Measurements from ENCODE around the gene DMP1. TPM values are rescaled to one million over a fixed set of nuclear protein-coding genes. Genes with fewer than 3 reads are reported as not detected.

The DMP1 gene, protein sequence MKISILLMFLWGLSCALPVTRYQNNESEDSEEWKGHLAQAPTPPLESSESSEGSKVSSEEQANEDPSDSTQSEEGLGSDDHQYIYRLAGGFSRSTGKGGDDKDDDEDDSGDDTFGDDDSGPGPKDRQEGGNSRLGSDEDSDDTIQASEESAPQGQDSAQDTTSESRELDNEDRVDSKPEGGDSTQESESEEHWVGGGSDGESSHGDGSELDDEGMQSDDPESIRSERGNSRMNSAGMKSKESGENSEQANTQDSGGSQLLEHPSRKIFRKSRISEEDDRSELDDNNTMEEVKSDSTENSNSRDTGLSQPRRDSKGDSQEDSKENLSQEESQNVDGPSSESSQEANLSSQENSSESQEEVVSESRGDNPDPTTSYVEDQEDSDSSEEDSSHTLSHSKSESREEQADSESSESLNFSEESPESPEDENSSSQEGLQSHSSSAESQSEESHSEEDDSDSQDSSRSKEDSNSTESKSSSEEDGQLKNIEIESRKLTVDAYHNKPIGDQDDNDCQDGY
- total RNA-seq, result not detected
- long read RNA-seq, result 0 reads

DNA sequence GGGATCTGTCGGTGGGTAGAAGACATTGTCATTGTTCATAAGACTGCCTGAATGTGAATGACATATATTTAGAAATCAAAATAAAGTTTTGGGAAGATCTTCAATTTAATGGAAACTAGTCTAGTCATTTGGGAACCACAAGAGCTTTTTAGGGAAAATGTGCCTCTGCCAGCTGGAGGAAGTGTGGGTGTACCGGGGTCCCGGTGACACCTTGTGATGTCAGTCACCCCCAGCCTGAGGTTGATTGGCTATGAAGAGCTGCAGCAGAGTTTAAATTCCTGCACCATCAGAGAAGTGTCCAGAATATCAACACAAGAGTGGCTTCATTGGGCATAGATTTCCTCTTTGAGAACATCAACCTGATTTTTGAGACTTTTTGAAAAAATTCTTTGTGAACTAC is at the start of gene DMP1:
Gene DMP1, plus strand, starts transcription at position 301 of the 400 bp plus-strand sequence. CDS start 6,213 bp downstream, outside the sequence.
- no peak for DNase-seq (ENCODE audit: low spot score)
- intact Hi-C loops (cut with DNase I), result no loop called here

DNA sequence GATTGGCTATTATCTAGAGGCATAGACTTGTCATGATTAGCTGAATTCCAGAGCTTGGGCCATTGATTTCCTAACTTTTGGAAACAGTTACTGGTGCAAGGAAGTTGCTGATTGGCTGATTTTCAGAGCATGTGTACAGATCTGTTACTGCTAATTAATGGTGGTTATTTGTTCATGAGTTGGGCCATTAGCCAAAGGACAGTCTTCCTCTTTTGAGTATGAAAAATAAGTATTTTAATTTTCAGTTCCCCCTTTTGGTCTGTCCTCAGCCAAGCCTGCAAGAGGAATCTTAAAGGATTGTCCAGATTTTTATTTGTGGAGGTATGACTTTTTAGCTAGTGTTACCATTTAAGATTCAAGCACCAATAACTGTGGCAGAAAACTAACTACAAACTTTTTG is 48.7 kb upstream of the DMP1 start:
- no peak for DNase-seq (ENCODE audit: low spot score)
- intact Hi-C loops (cut with DNase I), result no loop called here

DNA sequence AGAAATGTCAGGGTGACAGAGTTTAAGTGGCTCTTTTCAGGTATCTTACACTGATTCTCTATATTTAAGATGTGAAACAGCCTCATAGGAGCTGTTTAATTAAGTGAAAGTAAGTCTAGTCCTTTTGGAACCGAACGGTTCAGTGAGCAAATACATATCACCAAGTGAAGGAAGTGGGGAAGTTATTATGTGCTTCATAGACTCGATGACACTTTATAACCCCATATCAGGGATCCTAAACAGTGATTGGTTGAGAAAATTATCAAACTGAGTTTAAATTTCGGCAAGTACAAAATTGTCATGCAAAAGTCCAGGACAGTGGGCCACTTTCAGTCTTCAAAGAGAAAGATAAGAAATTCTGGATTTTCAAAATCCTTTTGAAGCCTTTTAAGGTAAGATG is 41.9 kb upstream of the DMP1 start, which contains the start of gene DSPP:
Gene DSPP, plus strand, starts transcription at position 301 of the 400 bp plus-strand sequence. CDS start 2,380 bp downstream, outside the sequence.
- intact Hi-C loops (cut with DNase I), result no loop called here
- DNase-seq (ENCODE audit: low spot score), result no peak

DNA sequence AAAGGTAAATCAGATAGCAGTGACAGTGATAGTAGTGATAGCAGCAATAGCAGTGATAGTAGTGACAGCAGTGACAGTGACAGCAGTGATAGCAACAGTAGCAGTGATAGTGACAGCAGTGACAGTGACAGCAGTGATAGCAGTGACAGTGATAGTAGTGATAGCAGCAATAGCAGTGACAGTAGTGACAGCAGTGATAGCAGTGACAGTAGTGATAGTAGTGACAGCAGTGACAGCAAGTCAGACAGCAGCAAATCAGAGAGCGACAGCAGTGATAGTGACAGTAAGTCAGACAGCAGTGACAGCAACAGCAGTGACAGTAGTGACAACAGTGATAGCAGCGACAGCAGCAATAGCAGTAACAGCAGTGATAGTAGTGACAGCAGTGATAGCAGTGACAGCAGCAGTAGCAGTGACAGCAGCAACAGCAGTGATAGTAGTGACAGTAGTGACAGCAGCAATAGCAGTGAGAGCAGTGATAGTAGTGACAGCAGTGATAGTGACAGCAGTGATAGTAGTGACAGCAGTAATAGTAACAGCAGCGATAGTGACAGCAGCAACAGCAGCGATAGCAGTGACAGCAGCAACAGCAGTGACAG is 35.7 kb upstream of the DMP1 start:
- intact Hi-C loops (cut with DNase I), result no loop called here
- DNase-seq (ENCODE audit: low spot score), result no peak

DNA sequence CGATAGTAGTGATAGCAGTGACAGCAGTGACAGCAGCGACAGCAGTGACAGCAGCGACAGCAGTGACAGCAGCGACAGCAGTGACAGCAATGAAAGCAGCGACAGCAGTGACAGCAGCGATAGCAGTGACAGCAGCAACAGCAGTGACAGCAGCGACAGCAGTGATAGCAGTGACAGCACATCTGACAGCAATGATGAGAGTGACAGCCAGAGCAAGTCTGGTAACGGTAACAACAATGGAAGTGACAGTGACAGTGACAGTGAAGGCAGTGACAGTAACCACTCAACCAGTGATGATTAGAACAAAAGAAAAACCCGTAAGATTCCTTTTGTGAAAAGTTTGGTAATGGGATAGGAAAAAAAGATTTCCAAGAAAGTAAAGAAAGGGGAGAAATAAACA is 33.8 kb upstream of the DMP1 start:
- intact Hi-C loops (cut with DNase I), result no loop called here
- DNase-seq (ENCODE audit: low spot score), result no peak

DNA sequence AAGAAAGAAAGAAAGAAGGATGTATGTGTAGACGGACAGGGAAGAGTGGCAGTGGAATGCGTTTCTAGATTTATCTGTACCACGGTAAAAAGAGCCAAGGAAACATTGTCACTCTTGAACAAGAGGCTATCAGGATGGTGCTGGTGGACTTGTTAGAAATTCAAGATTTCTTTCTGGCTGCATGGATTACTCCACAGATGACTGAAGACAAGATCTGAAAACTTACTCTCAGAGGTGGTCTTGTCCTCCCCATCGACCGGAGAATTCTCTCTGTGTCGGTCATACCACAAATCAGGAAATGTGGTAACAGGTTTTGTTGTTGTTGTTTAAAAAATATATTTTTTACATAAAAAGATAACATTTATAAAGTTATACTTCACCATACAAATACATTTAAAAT is 30.0 kb upstream of the DMP1 start:
- no peak for DNase-seq (ENCODE audit: low spot score)
- intact Hi-C loops (cut with DNase I), result no loop called here

DNA sequence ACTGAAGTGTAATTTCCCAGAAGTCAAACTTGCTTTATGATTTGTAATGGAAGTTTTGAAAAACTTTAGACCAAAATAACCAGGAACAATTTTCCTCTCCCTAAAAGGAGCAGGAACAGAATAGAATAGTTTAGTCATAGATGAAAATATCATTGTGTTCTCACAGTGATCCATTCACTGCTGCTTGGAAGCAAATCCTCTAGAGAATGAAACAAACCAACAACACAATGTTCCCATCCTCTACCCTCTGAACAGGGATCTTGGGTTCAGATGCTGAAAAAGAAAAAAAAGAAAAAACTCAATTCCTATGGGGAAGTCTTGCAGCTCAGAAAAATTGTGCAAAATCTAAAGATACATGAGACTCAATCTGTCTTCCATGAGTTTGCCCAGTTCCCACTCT is 29.6 kb upstream of the DMP1 start:
- no peak for DNase-seq (ENCODE audit: low spot score)

DNA sequence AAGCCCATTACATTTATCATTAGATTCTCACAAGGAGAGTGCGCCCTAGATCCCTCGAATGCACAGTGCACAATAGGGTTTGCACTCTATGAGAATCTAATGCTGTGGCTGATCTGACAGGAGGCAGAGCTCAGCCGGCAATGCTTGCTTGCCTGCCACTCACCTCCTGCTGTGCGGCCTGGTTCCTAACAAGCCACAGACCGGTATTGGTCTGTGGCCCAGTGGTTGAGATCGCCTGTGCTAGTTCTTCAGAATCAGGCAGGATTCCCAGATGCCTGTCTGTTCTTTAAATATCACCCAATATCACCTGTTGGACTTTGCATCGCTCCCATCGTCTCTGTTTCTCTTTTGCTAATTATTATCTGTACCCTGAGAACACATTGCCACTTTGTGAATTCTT is 27.8 kb upstream of the DMP1 start:
- intact Hi-C loops (cut with DNase I), result no loop called here

More for the DNA sequence above, 29.6 kb upstream of the DMP1 start:
- intact Hi-C loops (cut with DNase I), result no loop called here

DNA sequence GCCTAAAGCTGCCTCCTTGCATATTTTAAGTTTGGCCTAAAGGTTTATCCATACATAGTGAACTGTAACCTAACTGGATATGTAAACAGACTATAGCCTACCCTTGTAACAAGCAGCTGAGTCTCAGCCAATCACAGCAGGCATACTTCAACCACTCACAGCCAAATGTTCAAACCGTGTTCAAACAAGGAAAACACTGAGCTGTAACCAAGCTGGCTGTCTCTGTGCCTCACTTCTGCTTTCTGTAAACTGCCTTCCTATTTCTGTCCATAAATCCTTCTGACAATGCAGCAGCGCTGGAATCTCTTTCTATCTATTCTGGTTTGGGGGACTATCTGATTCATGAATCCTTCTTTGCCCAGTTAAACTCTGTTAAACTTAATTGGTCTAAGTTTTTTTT is 25.4 kb upstream of the DMP1 start:
- intact Hi-C loops (cut with DNase I), result no loop called here
- no peak for DNase-seq (ENCODE audit: low spot score)

More for the DNA sequence above, 27.8 kb upstream of the DMP1 start:
- DNase-seq (ENCODE audit: low spot score), result no peak

DNA sequence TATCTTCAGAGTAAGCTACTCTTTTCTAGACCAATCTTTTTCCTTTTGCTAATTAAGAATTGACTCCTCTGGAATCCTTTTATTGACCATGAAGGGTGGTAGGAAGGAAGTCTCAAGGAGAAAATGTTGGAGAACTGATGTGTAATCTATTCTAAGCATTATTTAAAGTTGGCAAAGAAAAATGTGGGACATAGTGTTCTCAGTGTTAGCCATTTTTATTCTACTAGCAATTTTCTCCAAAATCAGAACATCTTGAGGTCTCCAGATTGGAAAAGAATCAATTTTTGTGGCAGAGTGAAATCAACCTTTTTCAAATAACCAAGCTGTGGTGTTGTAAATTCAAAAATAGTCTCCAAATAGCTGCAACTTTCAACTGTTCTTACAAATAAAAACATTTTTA is 18.4 kb upstream of the DMP1 start:
- intact Hi-C loops (cut with DNase I), result no loop called here
- DNase-seq (ENCODE audit: low spot score), result no peak

DNA sequence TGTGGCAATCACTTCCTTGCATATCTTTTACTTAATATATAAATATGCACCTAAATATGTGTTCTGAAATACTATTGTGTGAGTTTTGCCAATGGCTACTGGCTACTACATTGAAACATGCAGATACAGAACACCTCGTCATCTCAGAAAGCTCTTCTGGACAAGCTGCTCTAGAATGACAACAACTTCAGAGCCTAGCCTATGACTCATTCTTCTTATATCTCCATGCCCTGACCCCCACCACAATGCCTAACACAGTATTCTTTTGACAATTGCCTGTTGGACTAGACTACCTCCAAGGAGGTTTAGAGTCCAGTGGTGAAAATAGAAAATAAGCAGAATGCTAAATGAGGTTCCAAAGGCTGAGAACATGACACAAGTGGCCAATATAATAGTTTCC is 17.6 kb upstream of the DMP1 start:
- intact Hi-C loops (cut with DNase I), result no loop called here
- no peak for DNase-seq (ENCODE audit: low spot score)

DNA sequence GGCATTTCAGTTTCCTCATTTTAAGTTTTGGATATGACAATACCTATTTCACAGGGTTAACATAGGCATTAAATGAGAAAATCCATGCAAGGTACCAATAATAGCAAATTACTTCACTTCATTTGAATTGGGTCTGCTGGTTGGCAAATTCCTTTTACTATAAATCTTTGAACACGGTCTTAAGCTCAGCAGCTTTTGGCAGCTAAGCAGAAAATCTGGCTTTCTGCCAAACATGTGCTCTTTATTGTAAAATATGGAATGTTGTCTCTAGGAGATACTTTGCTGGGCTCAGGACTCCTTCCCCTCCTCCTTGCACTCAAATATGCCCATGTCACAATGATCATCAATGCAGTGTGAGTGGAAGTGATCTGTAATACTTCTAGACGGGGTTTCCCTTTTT is 16.8 kb upstream of the DMP1 start:
- intact Hi-C loops (cut with DNase I), result no loop called here
- no peak for DNase-seq (ENCODE audit: low spot score)

DNA sequence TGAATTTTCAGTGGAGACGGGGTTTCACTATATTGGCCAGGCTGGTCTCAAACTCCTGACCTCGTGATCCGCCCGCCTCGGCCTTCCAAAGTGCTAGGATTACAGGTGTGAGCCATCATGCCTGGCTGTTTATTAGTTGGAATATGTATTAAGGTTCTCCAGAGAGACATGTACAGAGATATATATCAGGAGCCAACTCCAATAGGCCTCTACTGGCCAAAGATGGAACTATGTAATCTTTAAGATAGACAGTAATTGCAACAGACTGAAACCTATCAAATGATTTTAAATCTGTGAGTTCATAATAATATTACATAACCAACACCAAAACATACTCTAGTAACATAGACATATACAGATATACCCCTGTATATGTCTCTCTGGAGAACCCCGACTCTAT is 5.8 kb upstream of the DMP1 start:
- no peak for DNase-seq (ENCODE audit: low spot score)
- intact Hi-C loops (cut with DNase I), result no loop called here

DNA sequence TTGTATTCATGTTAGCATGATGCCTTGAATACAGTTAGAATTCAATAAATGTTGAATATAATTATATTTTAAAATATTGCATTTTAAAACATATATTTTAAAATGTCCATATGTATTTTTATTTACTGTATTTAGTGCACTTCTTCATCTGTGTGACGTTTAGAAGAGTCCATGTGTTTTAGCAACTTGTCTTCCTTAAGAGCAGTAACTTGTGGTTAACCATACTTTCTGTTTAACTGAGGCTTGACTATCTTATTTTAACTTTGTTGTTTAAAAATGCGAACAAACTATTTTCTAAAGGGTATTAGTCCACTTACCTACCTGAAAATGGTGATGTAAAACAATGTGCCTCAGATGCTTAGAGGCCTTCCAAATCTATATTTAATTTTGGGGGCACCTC is 858 bp downstream of the DMP1 start:
- intact Hi-C loops (cut with DNase I), result no loop called here
- no peak for DNase-seq (ENCODE audit: low spot score)

DNA sequence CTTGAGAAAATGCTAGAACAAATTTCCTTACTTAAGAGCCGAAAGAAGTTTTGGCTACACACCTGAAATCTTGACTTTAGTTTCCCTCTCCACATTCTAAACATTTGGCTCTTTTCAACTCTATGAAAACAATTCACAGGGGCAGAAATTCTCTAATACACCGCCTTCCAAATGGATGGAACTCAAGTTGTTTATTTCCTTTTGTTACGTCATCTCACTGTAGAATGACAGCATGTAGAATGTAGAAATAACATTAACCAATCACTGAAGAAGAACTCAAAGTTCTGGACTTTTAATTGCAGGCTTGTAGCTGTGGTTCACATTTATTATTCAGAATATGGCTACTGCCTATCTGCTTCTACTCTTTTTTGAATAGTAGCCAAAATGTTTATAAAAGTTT is 1.9 kb downstream of the DMP1 start:
- DNase-seq (ENCODE audit: low spot score), result no peak
- intact Hi-C loops (cut with DNase I), result no loop called here

DNA sequence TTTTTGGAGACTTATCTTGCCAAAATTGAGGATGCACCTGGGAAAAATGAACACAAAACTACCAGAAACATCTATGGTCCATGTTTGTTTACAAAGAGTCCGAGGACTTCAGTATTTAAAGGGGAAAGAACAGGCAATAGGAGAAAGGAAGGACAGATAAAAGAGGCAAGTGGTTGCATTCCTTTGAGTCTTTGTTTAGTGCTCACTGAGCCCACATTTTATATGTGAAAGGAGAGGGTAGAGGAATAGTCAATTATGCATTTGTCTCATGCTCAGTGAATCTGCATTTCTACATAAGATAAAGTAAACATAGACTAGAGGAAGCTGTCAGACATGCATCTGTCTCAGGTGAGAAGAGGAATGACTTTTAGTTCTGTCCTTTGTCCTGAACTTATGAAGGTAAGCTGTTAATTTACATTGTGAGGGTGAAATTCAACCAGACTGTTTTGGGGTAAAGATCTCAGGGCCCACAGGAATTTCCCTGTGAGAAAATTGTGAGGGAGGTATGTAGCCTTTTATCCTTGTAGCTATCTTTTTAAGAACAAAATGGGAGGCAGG is 4.5 kb downstream of the DMP1 start:
- intact Hi-C loops (cut with DNase I), result no loop called here

DNA sequence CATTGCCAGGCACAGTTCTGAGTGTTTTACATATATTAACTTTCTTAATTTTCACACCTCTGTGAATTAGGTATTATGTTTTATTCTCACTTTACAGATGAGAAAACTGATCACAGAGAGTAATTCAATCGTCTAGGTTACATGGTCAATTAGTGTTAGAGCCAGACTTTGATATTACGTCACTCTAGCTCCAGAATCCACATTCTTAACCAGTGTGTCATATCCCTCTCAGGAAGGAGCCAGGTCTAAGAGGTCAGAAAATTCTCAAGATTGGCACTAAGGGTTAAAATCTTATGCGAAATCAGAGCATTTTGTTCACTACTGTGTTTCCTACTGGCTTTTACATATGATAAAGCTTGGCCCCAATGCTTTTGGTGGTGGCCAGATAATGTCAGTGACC is 7.4 kb downstream of the DMP1 start:
- intact Hi-C loops (cut with DNase I), result no loop called here
- no peak for DNase-seq (ENCODE audit: low spot score)

More for the DNA sequence above, 4.5 kb downstream of the DMP1 start:
- DNase-seq (ENCODE audit: low spot score), result no peak

DNA sequence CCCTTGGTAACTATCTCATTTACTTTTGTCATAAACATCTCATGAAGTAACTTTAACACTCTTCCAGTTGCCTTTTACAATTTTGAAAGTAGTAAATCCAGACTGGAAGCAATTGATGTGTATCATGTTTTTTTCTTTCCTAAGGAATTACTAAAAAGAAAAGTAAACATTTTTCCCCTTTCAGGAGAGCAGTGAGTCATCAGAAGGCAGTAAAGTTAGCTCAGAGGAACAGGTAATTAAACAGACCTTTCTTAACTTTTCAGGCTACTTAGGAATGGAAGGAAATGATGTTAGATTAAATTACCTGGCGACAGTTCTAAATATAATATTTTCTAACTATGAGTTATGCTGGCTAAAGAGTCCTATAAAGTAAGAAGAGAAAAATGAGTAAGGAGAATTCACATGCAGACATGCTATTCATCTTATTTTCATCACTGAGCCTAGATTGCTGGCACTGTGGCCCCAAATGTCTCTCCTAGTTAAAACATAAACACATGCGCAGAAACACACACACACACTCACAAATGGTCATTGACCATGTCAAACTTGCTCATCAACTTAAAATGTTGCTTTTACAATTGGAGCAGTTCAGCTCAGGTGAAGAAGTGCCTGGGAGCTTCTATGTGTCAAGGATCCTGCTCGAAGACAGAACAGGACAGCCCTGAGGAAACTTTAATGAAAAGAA is 9.3 kb downstream of the DMP1 start:
- intact Hi-C loops (cut with DNase I), result no loop called here
- DNase-seq (ENCODE audit: low spot score), result no peak

DNA sequence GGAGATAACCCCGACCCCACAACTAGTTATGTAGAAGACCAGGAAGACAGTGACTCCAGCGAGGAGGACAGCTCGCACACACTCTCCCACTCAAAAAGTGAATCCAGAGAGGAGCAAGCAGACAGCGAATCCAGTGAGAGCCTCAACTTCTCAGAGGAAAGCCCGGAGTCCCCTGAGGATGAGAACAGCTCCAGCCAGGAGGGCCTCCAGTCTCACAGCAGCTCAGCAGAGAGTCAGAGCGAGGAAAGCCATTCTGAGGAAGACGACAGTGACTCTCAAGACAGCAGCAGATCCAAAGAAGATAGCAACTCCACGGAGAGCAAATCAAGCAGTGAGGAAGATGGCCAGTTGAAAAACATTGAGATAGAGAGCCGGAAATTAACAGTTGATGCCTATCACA is 12.8 kb downstream of the DMP1 start:
- intact Hi-C loops (cut with DNase I), result loop anchor here (10.0 kb wide), 1 partner anchor 298 kb away; no protein-coding TSS in a partner anchor
- DNase-seq (ENCODE audit: low spot score), result no peak

DNA sequence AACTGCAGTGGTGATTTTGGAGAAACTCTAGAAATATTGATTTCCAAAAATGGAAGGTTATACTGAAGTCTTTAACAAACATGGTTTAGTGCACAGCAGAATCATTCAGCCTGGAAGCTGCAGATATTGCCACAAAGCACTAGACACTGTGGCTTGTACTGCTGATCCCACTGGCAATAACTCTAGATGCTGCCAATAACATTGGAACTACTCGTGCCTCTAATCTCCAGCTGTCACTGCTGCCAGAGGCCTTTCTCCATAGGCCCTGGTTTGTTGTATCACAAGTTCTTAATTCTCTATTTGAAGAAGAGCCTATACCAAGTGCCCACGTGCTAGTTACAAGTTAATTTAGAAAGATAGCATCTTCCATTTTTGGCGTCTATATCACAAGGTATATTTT is 19.3 kb downstream of the DMP1 start:
- intact Hi-C loops (cut with DNase I), result loop anchor here (10.0 kb wide), 1 partner anchor 305 kb away; no protein-coding TSS in a partner anchor
- DNase-seq (ENCODE audit: low spot score), result no peak
